Body of pancreas (tissue), 4 donors: Measurements from ENCODE around the gene RBMS1.

Experiments
- CTCF ChIP-seq, 7 experiments: fragments of 450-650 bp in 4 of 7; fragments of 200-600 bp in 3 of 7; sonication (generic) in 3 of 7; IDR thresholded peaks; one replicate each; pipeline ENCODE4 v1.5.1; 2016 to 2019; ENCODE audit warnings: antibody characterized with exemption in 7 of 7
- POLR2A ChIP-seq, 3 donors: fragments of 450-650 bp; IDR thresholded peaks; one replicate each; pipeline ENCODE4 v1.6.1; 2016; ENCODE audit warnings: antibody characterized with exemption in 3 of 3, mild to moderate bottlenecking in 2 of 3

- TF ChIP-seq CTCF (IDR thresholded peaks at IDR 0.05) (no peak), POLR2A (IDR thresholded peaks at IDR 0.05) (no peak)
These were observed 186.6 kb downstream of the RBMS1 start for GRCh38 chr2:160306985-160307384.
